GM19397 (cell line): ENCODE data around the gene ACHE.
A peak's percentile ranks its signal among the peaks of the same experiment; 100 is the strongest.

Experiments used
- ATAC-seq: cut with Tn5 transposase; IDR thresholded peaks from one replicate; pipeline ENCODE4 v1.9.1; 2021; ENCODE audit warnings: mild to moderate bottlenecking, moderate library complexity; ENCODE audit not compliant: unreplicated experiment

Gene ACHE

DNA sequence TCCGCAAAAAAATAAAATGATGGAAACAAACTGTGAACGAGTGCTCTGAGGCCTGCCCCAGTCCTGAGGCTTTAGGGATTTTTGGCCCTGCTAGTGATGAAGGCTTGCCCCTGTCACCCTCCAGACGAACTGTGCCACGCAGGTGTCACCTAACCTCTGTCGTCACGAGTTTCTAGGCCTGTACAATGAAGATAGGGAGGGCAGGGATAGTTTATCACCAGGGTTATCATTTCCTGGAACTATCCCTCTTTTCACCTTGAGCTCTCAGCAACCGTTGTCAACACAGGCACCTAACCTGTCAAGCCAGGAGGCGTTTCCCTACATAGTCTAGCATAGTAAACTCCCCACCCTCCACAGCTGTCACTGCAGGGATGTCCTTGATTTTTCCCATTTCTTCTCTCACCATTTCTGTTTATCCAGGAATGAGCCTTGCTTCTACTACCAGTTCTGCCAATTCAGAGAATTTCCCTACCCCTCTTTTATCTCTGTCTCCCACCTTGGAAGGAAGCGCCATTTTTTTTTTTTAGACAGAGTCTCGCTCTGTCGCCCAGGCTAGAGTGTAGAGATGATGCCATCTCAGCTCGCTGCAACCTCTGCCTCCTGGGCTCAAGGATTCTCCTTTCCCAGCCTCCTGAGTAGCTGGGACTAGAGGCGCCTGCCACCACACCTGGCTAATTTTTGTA lies 2.2 kb upstream of the ACHE start:
- no peak for ATAC-seq

DNA sequence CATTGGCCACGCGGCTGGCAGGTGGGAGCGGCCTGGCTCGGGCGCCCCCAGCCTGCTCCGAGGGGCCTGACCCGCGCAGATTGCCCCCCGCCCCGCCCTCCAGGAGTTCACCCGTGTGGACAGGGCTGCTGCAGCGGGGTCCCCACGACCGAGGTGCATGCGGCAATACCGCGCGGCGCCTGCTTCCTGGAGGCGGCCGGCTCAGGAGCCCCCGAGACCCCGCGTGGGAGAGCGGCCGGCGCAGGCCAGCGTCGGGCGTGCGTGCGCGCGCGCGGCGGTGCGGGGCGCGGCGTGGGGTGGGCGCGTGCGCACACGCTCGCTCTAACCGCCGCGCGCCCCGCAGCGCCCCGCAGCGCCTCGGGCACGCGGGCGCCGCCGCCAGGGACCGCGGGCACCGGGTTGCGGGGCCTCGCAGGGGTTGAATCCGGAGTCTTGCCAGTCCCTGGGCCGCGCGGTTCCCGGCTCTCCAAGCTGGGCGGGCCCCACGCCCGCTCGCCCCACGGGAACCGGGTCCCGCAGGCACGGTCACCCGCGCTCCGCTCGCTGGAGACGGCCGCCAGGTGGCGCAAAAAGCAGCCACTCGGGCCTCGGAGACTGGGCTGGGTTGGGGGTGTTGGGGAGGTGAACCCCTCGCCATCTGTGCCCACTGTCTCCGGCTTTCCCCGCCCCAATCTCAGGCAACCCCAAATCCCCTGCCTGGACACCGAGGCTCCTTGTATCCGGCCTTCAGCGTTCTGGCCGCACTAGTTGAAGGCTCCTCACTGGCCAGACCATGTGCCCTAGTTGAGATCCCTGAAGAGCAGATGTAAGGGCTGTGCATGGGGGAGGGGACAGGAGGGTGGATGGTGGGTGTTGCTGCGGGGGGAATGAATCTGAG lies 1.3 kb upstream of the ACHE start:
- ATAC-seq = no peak

DNA sequence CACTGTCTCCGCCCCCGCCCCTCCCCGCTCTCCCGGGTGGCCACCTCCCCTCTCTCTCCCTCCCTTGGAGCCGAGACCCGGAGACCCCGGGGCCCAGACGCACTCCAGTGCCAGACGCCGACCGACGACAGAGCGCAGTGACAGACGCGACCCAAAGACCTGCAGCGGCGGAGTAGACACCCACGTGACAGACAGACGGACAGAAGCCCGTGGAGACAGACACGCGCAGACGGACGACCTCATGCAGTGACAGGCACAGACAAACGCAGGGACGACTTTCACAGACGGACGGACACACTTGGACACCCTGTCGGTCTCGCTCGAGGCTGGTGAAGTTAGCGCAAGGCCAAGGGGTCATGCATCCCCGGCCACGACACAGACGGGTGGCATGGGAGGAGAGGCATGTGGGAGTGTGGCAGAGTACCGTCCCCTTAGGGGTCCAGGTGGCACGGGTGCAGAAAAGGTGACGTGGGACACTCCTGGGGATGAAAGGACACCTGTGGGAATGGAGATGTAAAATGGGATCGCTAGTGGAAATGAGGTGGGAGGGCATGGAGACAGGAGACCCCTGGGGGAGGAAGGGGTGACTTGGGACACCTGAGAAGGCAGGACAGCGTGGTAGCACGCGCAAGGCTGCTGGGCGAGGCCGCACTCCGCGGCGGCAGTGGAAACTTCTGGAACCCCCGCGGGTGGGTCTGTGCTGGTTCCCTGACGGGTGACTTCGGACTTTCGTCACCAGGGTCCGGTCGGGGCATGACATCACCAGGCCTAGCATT lies 456 bp upstream of the ACHE start:
- no peak for ATAC-seq

DNA sequence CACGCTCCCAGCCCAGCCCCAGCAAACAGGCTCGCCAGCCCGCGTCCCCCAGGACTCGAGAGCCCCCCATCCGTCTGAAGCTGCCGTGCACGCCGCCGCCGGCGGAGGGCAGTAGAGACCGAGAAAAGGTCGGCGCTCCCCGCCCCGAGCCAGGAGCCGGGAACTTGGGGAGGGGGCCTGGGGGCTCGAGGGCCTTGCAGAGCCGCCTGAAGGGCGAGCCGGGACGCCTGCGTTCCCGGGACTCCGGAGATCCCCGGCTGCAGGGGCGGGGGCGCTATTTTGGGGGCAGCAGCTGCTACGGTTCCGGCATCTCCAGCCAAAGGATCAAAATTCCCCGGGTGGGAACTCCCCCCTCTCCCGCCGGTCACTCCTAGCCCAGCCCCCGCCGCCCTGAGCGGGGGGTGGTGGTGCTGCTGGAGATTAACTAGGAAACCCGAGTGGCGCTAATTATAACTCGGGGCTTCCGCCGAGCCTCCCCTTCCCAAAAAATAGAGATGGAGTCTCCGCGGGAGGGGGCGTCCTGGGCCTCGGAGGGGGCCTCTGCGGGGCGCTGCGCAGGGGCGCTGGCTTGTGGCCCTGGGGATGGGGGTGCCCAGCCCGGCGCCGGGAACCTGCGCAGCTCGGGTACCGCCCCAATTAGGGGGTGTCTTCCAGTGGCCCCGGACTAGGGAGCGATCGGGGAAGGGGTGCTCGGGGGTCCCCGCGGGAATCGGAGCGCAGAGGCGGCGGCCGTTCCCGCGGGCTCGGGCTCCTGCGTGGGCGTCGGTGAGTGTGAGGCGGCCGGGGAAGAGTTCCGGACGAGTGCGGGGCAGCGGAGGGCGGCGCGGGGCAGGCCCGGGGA lies 608 bp downstream of the ACHE start:
- no peak for ATAC-seq

DNA sequence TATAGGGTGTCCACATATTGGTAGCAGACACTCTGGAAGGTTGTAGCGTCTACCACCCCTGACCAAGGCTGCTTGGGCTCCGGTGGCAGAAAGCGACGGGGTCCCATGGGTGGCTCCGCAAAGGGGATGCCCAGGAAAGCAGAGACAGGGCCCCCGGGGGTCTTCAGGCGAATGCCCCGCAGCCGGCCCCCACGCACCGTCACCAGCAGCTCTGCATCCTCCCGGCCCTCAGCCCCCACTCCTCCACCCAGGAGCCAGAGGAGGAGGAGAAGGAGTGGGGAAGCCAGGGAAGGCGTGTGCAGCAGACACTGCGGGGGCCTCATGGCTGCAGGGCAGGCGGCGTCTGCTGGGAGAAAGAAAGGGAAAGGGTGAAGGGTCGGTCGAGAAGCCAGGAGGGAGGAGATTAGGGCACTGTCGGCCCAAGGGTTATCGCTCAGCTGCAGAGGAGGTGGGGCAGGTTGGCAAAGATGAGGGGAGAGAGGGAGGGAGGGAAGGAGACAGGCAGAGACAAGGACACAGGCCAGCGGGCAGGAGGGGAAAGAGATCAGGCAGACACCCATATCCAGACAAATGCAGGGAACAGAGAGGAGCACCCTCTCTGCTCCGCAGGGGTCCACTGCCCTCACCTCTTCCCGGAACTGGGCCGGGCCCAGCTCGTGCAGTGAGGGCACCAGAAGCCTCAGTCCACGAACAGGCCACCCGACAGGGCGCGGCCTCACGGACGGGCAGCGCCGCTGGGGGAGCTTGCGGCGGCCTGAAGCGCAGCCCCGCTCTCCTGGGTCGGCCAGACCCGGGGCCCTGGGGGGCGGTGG lies 1.6 kb downstream of the ACHE start:
- ATAC-seq = no peak

DNA sequence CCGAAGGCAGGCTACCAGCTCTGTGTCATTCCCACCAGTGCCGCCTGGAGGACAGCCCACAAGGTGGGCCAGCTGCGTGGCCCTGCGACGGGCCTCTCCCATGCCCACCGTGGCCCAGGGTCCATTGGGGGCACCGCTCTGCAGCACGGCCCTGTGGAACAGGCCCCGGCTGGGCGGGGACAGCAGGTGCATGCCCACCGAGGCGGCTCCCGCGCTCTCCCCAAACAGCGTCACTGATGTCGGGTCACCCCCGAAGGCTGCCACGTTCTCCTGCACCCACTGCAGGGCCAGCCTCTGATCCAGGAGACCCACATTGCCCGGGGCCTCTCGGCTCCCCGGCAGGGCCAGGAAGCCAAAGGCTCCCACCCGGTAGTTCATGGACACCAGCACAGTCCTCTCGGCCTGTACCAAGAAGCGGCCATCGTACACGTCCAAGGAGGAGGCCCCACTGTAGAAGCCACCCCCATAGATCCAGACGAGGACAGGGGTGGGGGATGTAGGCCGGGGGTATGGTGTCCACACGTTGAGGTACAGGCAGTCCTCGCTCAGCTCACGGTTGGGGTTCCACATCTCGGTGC lies 2.3 kb downstream of the ACHE start:
- ATAC-seq = no peak

DNA sequence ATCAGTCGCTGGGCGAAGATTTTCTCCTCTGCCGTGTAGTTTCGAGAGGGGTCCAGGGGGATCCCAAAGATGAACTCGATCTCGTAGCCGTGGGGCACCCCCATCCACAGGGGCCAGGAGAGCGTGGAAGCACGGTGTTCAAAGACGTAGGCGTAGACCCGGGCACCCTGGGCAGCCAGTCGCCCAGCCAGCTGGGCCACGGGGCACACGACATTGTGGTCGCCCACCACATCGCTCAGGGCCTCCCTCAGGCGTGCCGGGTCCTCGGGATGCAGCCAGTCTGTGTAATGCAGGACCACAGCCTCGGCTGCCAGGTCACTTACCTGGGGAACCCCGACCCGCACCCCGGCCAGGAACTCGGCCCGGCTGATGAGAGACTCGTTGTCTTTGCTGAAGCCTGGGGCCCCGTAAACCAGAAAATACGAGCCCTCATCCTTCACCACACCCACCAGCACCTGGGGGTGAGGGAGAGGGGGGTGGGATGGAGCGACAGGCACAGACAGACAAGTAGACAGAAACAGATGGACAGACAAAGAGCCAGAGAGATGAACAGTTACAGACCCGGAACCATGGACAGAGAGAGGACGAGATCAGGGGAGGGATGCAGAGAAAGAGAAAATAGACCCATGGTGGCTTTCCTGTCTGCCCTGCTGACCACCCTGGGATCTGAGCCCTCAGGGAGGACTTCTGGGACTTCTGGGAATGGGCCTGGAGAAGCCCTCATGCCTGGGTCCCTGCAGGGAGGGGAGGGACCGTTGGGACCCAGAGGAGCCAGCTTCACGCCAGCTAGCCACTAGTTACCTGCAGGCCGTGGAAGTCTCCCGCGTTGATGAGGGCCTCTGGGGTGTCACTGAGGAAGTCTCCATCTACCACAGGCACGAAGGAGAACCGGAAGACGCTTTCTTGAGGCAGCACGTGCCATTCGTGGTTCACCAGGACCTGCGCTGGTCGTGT lies 3.0 kb downstream of the ACHE start:
- ATAC-seq = no peak

DNA sequence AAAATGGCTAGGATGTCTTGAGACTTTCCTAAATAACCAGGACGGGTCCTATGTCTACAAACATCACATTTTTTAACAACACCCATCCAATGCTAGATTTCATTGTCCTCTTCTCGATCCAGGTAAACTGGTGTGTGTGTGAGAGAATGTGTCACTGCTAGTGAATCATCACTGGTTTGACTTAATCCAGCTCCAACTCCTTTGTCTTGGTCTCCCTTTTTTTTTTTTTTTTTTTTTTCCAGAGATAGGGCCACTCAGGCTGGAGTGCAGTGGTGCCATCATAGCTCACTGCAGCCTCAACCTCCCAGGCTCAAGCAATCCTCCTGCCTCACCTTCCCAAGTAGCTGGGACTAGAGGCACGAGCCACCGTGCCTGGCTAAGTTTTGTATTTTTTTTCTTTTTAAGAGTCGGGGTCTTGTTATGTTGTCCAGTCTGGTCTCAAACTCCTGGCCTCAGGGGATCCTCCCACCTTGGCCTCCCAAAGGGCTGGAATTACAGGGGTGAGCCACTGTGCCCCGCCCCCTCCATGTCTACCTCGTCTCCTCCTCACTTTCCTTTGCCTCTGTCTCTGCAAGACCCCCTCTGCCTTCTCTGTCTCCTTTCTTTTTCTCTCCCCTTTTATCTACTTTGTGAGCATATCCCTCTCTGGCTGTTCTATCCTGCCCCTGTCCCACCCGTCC lies 4.0 kb downstream of the ACHE start:
- ATAC-seq = no peak

DNA sequence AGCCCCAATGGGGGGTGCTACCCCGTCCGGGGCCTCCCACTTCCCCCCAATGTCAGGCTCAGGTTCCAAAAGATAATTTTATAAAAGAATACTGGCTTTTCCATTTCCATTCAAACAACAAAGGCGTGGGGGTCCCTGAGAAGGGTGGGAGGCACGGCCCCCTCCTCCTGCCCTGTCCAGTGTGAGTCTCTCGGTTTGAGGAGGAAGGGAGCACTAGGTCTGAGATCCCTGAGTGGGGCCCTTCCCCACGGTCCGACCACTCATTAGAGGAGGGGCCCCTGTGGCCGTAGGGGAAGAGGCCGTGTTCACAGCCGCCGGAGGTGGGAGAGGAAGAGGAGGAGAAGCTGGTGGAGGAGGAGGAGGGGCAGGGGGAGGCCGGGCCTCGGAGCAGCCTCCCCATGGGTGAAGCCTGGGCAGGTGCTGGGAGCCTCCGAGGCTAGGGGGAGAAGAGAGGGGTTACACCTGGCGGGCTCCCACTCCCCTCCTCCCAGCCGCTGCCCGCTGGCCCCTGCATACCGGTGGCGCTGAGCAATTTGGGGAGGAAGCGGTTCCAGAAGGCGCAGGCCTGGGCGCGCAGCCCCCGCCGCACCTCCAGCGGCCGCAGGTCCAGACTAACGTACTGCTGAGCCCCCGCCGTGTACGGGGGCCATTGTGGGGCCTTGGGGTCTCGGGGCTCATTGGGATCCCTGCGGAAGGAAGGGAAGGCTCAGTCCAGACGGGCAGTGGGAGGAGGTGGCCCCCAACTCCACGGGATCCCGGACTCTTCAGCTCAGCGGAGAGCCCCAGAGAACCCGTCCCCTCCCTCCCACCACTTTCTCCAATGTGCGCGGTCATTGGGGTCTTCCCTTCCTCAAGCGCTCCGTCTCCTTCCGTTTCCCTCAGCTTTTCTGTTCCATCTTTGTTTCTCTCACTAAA lies 4.8 kb downstream of the ACHE start:
- no peak for ATAC-seq

DNA sequence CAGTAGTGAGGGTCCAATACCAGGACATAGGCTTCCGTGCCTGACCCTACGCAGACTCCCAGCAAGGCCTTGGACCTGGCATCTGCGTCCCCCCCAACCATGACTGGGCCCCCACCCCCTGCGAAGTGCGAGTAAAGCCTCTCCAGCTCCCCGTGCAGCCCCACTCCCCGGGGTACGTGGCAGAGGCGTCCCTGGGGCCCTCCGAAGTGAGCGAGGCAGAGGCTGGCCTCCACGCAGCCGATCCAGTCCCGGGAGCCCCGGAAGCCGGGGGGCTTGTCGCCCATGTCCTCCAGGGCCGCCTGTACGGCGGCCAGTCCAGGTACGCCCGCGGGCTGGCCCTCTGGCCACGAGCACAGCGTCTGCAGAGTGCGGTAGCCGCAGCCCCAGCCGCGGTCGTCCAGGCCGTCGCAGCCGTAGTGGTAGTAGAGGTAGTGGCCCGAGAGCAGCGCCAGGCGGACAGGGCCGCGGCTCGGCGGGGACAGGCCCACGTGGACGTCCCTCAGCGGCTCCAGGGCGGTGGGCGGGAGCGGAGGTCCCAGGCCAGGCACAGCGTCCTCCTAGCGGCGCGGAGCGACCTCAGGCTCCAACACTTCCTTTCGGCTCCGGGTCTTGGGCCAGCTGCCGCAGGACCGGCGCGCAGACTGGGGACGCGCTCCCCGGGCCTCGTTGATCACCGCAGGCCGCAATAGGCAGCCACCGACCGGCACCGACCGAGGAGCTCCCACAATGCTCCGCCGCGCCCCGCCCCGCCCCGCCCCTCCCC lies 6.5 kb downstream of the ACHE start, which contains the start of gene UFSP1:
UFSP1 (minus strand) TSS at position 728 of the 763 bp plus-strand sequence; CDS start at position 284, 444 bp downstream.
- ATAC-seq = peak; percentile 36

DNA sequence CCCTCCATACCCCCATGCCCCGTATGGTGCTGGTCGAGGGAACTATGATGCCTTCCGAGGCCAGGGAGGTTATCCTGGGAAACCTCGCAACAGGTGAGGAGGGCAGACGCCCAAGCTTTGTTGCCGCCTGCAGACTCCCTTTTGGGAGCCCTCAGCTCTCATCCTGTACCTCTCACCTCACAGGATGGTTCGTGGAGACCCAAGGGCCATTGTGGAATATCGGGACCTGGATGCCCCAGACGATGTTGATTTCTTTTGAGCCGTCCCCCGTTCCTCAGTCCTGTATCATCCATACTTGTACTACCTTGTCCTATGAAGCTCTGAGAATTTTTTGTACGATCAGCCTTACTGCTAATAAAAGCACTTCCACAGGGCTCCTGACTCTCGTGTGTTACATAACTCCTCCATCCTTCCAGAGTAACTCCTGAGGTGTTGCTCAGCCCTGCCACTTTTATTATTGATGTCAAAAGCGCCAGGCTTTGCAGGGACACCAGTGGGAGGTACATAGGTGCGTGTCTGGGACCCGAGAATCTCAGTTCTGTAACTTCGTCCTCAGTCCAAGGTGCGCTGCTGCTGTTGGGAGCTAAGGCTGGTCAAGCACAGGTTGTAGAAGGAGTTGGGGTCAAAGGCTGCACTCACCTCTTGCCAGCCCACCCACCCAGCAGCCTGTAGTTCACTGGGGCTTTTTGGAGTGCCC lies 7.2 kb downstream of the ACHE start:
- ATAC-seq = no peak

DNA sequence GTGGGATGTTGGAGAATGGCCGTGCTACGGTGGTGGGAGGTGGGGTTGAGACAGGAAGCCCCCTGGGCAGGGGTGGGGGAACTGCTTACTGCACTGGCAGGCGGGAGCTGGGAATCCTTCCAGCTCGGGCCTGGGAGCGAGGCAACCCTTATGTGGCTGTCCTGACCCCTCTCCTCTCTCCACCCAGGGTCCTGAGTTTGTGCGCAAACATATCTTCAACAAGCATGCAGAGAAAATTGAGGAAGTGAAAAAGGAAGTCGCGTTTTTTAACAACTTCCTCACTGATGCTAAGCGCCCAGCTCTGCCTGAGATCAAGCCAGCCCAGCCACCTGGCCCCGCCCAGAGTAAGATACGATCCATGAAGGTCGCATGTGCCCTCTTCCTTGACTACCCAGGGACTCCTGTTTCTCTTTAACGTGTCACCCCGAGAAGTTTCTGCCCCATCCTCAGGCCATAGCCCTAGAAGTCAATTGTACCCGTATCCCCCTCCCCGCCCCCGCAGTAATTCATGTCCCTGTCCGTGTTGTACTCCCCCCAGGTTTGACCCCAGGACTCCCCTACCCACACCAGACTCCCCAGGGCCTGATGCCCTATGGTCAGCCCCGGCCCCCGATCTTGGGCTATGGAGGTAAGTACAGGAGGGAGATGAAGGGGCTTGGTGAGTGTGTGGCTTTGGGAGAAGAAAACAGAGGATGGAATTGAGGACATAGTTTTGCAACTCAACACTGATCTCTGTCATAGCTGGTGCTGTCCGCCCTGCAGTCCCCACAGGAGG lies 8.0 kb downstream of the ACHE start:
- ATAC-seq = no peak

DNA sequence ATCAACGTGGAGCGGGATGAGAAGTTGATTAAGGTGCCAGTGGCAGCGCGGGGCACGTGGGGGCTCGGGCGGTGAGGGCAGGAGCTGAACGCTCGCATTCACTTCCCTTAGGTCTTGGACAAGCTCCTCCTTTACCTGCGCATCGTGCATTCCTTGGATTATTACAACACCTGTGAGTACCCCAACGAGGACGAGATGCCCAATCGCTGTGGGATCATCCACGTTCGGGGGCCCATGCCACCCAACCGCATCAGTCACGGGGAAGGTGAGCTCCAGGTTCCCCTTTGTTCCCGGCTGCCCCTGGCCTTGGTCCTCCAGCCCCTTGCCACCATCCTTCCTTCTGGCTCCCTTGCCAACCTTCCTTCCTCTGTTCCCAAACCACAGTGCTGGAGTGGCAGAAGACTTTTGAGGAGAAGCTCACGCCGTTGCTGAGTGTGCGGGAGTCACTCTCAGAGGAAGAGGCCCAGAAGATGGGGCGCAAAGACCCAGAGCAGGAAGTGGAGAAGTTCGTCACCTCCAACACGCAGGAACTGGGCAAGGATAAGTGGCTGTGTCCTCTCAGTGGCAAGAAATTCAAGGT lies 8.7 kb downstream of the ACHE start:
- ATAC-seq = no peak
